K562 (cell line): ENCODE measurements around the gene KAT2B. TPM values are rescaled to one million over a fixed set of nuclear protein-coding genes. Genes with fewer than 3 reads are reported as not detected.

Source experiments
- HNRNPUL1 ChIP-seq: fragments of 200-400 bp; formaldehyde crosslinking; IDR thresholded peaks from 2 replicates; pipeline ENCODE4 v1.6.1; 2017; ENCODE audit warnings: low read length
- TRIM24 ChIP-seq, 2 experiments: fragments of 450-650 bp; IDR thresholded peaks; 2 replicates each; pipeline ENCODE4 v1.6.1; 2016
- ZKSCAN1 ChIP-seq: fragments of 150-350 bp; IDR thresholded peaks from 2 replicates; pipeline ENCODE4 v1.6.1; 2016; ENCODE audit warnings: low read depth, low read length
- ZNF121 ChIP-seq: sonication (generic); formaldehyde crosslinking; conservative IDR thresholded peaks from 2 replicates; pipeline ENCODE4 v1.8.0; 2022; ENCODE audit warnings: missing genetic modification reagents
- ZNF347 ChIP-seq: fragments of 450-650 bp; formaldehyde crosslinking; IDR thresholded peaks from 2 replicates; pipeline ENCODE4 v1.4.0; 2020; ENCODE audit warnings: low read depth, mild to moderate bottlenecking, moderate library complexity
- polyA plus RNA-seq, 8 experiments: library from polyadenylated mRNA; depleted of rRNA in 4 of 8; stranded (reverse) in 5 of 8; unstranded in 3 of 8; fragments of >200 nt; fragmentation: Nextera tagmentation in 2 of 8; fragmentation: Illumina TruSeq in 1 of 8; extraction: Ambion mirVana in 2 of 8; extraction: Trizol in 1 of 8; gene quantifications; 2 replicates each; pipeline versions ENCODE4 v1.2.1 to v1.2.3, GENCODE V29; 2011 to 2014; ENCODE audit warnings: inconsistent platforms in 1 of 8, missing spikeins in 1 of 8
- total RNA-seq, 7 experiments: library from RNA; depleted of rRNA in 6 of 7; stranded (reverse); fragments of >200 nt in 6 of 7; fragmentation: Illumina TruSeq in 2 of 7; extraction: Trizol in 2 of 7; gene quantifications; 2 replicates each; pipeline versions ENCODE4 v1.2.1 to v1.2.3, GENCODE V29; 2011 to 2021; ENCODE audit warnings: low replicate concordance in 1 of 7
- TF ChIP-seq, protein P1 (sequence below), 2 experiments: fragments of 450-650 bp in 1 of 2; sonication (generic) in 1 of 2; formaldehyde crosslinking in 1 of 2; IDR thresholded peaks; 2 replicates each; pipeline versions ENCODE4 v1.7.1 to v1.9.0; 2016 to 2022; ENCODE audit warnings: inconsistent platforms in 1 of 2, mild to moderate bottlenecking in 1 of 2, missing genetic modification reagents in 1 of 2
- TF ChIP-seq, protein P2 (sequence below): fragments of 250-450 bp; sonication (Bioruptor Pico); IDR thresholded peaks from 2 replicates; pipeline ENCODE4 v1.5.1; 2021; ENCODE audit warnings: mild to moderate bottlenecking
- TF ChIP-seq, protein P3 (sequence below): fragments of 450-650 bp; IDR thresholded peaks from 2 replicates; pipeline ENCODE4 v1.6.1; 2016; ENCODE audit warnings: mild to moderate bottlenecking
- TF ChIP-seq, protein P4 (sequence below): fragments of 250-450 bp; sonication (Bioruptor Pico); IDR thresholded peaks from 2 replicates; pipeline ENCODE4 v1.5.0; 2021; ENCODE audit warnings: mild to moderate bottlenecking, moderate library complexity

KAT2B gene
- total and polyA plus RNA-seq, 9 of the 15 experiments (the other 6 are each of a cell fraction or from before 2014, with no cell fraction given): 3.3 to 14.9 (median 12.2) TPM

DNA sequence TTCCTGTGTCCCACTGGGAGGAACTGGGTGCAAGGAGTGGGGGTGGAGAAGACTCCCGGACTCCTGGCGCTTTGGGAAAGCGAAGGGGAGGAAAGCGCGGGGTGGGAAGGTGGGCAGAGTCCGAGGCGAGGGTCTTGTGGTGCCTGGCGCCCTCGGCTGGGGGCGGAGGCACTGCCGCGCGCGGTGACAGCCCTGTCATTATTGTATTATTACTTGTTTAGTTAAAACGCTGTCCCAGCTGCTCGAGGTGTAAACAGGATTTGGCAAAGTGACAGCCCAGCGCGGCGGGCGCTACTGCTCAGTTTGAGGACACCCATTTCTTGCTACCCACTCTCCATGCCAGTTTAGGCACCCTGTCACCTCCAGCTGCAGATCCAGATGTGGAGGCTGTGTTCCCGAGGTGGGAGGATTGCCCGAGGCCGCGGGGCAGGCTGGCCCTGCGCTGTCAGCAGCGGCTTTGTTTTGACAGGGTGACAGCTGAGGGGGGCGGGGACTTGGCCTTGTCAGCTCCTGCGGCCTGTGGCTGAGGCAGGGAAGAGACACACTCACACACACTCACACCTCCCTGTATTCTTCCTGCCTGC, 1.0 kb downstream of the KAT2B start (continued):
- TF ChIP-seq, protein P1, sequence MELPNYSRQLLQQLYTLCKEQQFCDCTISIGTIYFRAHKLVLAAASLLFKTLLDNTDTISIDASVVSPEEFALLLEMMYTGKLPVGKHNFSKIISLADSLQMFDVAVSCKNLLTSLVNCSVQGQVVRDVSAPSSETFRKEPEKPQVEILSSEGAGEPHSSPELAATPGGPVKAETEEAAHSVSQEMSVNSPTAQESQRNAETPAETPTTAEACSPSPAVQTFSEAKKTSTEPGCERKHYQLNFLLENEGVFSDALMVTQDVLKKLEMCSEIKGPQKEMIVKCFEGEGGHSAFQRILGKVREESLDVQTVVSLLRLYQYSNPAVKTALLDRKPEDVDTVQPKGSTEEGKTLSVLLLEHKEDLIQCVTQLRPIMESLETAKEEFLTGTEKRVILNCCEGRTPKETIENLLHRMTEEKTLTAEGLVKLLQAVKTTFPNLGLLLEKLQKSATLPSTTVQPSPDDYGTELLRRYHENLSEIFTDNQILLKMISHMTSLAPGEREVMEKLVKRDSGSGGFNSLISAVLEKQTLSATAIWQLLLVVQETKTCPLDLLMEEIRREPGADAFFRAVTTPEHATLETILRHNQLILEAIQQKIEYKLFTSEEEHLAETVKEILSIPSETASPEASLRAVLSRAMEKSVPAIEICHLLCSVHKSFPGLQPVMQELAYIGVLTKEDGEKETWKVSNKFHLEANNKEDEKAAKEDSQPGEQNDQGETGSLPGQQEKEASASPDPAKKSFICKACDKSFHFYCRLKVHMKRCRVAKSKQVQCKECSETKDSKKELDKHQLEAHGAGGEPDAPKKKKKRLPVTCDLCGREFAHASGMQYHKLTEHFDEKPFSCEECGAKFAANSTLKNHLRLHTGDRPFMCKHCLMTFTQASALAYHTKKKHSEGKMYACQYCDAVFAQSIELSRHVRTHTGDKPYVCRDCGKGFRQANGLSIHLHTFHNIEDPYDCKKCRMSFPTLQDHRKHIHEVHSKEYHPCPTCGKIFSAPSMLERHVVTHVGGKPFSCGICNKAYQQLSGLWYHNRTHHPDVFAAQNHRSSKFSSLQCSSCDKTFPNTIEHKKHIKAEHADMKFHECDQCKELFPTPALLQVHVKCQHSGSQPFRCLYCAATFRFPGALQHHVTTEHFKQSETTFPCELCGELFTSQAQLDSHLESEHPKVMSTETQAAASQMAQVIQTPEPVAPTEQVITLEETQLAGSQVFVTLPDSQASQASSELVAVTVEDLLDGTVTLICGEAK (IDR thresholded peaks at IDR 0.05): no peak
- TF ChIP-seq, protein P1 (CRISPR knock-in tag; IDR thresholded peaks at IDR 0.05): no peak
- no peak for TF ChIP-seq ZNF347 (CRISPR knock-in tag)
- no peak for TF ChIP-seq HNRNPUL1
- TF ChIP-seq, protein P2, sequence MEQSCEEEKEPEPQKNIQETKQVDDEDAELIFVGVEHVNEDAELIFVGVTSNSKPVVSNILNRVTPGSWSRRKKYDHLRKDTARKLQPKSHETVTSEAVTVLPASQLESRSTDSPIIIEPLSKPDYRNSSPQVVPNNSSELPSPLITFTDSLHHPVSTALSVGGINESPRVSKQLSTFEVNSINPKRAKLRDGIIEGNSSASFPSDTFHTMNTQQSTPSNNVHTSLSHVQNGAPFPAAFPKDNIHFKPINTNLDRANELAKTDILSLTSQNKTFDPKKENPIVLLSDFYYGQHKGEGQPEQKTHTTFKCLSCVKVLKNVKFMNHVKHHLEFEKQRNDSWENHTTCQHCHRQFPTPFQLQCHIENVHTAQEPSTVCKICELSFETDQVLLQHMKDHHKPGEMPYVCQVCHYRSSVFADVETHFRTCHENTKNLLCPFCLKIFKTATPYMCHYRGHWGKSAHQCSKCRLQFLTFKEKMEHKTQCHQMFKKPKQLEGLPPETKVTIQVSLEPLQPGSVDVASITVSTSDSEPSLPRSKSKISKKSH (CRISPR knock-in tag): no peak
- no peak for TF ChIP-seq ZNF121 (CRISPR knock-in tag)
- TF ChIP-seq, protein P3, sequence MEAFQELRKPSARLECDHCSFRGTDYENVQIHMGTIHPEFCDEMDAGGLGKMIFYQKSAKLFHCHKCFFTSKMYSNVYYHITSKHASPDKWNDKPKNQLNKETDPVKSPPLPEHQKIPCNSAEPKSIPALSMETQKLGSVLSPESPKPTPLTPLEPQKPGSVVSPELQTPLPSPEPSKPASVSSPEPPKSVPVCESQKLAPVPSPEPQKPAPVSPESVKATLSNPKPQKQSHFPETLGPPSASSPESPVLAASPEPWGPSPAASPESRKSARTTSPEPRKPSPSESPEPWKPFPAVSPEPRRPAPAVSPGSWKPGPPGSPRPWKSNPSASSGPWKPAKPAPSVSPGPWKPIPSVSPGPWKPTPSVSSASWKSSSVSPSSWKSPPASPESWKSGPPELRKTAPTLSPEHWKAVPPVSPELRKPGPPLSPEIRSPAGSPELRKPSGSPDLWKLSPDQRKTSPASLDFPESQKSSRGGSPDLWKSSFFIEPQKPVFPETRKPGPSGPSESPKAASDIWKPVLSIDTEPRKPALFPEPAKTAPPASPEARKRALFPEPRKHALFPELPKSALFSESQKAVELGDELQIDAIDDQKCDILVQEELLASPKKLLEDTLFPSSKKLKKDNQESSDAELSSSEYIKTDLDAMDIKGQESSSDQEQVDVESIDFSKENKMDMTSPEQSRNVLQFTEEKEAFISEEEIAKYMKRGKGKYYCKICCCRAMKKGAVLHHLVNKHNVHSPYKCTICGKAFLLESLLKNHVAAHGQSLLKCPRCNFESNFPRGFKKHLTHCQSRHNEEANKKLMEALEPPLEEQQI: no peak
- TF ChIP-seq, protein P4, sequence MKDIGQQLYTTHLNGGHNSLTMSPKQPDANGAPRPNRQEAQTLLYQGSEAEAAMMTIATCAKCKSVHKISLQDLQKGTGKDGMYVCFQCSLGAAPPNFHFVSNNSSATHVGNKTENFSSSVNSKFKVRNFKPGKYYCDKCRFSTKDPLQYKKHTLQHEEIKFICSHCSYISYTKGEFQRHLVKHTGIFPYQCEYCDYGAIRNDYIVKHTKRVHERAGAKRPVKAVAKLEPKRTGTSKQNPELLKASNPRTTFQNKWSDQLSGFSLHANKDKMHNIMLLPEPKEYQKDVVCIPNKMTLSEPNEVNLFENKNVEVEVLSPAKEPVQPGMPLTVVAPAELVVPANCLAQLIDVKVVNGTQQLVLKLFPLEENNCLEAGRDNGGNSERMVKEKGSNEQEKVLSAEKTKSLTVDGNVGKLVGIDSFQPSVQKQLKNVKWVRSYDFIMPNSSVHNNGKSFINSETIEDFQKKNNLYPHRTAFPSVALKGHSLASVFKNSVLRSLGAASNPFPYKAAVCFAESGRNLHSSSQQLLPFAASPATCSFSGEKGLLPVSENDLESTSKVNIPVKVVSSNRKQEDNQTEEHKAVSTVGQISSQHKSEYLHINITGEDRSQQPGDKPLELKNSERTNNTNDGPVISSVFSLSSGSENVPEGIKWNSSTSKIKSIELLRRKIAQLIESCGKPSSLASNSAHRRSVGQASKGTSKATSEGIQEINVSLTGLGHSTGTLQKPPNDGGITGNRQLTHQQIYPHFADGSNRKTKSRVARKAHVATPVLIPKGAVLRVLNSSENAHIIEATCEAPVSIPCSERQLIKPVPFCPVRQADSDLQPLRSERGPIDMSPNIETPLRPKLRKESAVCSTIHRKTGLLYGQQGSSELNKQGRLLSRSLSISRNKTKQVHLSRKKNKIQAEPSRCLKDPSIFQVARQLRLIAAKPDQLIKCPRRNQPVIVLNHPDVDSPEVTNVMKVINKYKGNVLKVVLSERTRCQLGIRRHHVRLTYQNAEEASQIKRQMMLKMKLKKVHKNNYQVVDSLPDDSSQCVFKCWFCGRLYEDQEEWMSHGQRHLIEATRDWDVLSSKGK (CRISPR knock-in tag): no peak
- no peak for TF ChIP-seq TRIM24 (IDR thresholded peaks at IDR 0.05)
- no peak for TF ChIP-seq ZKSCAN1
